ENCODE results near the gene SUFU.
A peak's percentile ranks its signal among the peaks of the same experiment; 100 is the strongest.

Gene SUFU

GRCh38 chr10:102537948-102538347, 34.2 kb downstream of the SUFU start:
- Histone ChIP-seq H3K79me2 (ENCODE audit: insufficient read depth, low read length) (peaks cover 3% of the 10 kb centered on the region; the same call in 1 of the 2 replicates), H3K9ac (ENCODE audit: low read depth, low read length) (no peak overlapping the region), H3K27me3 (ENCODE audit: insufficient read depth, low read length, poor library complexity) (no peaks in the 10 kb centered on the region), H3K27ac (ENCODE audit: low read length) (no peak overlapping the region), H3K4me1 (ENCODE audit: insufficient read depth, low read length) (no peaks in the 10 kb centered on the region), H3K36me3 (ENCODE audit: insufficient read depth, low read length) (peaks cover 10% of the 10 kb centered on the region; the same call in 1 of the 2 replicates), H2AFZ (ENCODE audit: low read depth, low read length) (no peak overlapping the region), H3K4me2 (ENCODE audit: insufficient read depth, low read length) (no peak overlapping the region), H3K9me3 (ENCODE audit: insufficient read depth, low read length, severe bottlenecking) (no peaks in the 10 kb centered on the region), H4K20me1 (ENCODE audit: insufficient read depth, low read length) (peaks cover 9% of the 10 kb centered on the region; the same call in 1 of the 2 replicates), H3K4me3 (ENCODE audit: low read depth in 1 of 2, low read length in 2 of 2) (no peak overlapping the region)
- TF ChIP-seq CTCF (IDR thresholded peaks at IDR 0.05; ENCODE audit: borderline replicate concordance, extremely low read depth, low read length, poor library complexity, severe bottlenecking) (no peak), EZH2 (IDR thresholded peaks at IDR 0.05; ENCODE audit: borderline replicate concordance, low read depth, low read length, severe bottlenecking) (no peak)
- ATAC-seq (ENCODE audit: insufficient read depth, low read depth) = no peak
- no peak for DNase-seq

- no peak overlapping the region for H3K4me2 ChIP-seq (ENCODE audit: insufficient read depth, low read length)
- peaks cover 10% of the 10 kb centered on the region; the same call in 1 of the 2 replicates for H3K36me3 ChIP-seq (ENCODE audit: insufficient read depth, low read length)
- peaks cover 3% of the 10 kb centered on the region; the same call in 1 of the 2 replicates for H3K79me2 ChIP-seq (ENCODE audit: insufficient read depth, low read length)
- no peaks in the 10 kb centered on the region for H3K4me1 ChIP-seq (ENCODE audit: insufficient read depth, low read length)
- H3K4me3 ChIP-seq (ENCODE audit: low read depth in 1 of 2, low read length in 2 of 2) = no peak overlapping the region
- no peaks in the 10 kb centered on the region for H3K9me3 ChIP-seq (ENCODE audit: insufficient read depth, low read length, severe bottlenecking)
- no peaks in the 10 kb centered on the region for H3K27me3 ChIP-seq (ENCODE audit: insufficient read depth, low read length, poor library complexity)
- H4K20me1 ChIP-seq (ENCODE audit: insufficient read depth, low read length) = peaks cover 9% of the 10 kb centered on the region; the same call in 1 of the 2 replicates
- no peak overlapping the region for H3K9ac ChIP-seq (ENCODE audit: low read depth, low read length)
- ATAC-seq (ENCODE audit: insufficient read depth, low read depth) = no peak
- DNase-seq = no peak
- TF ChIP-seq CTCF (IDR thresholded peaks at IDR 0.05; ENCODE audit: borderline replicate concordance, extremely low read depth, low read length, poor library complexity, severe bottlenecking) (no peak), EZH2 (IDR thresholded peaks at IDR 0.05; ENCODE audit: borderline replicate concordance, low read depth, low read length, severe bottlenecking) (no peak)
- H3K27ac ChIP-seq (ENCODE audit: low read length) = no peak overlapping the region
- no peak overlapping the region for H2AFZ ChIP-seq (ENCODE audit: low read depth, low read length)
Observed at GRCh38 chr10:102538811-102539210, 35.0 kb downstream of the SUFU start.

- H3K9ac ChIP-seq (ENCODE audit: low read depth, low read length) = no peak overlapping the region
- H4K20me1 ChIP-seq (ENCODE audit: insufficient read depth, low read length) = peaks cover 6% of the 10 kb centered on the region; the same call in 1 of the 2 replicates
- H2AFZ ChIP-seq (ENCODE audit: low read depth, low read length) = no peak overlapping the region
- H3K4me2 ChIP-seq (ENCODE audit: insufficient read depth, low read length) = no peak overlapping the region
- H3K79me2 ChIP-seq (ENCODE audit: insufficient read depth, low read length) = peaks cover 3% of the 10 kb centered on the region; the same call in 1 of the 2 replicates
- peak; percentile 85 for ATAC-seq (ENCODE audit: insufficient read depth, low read depth)
- no peak overlapping the region for H3K4me3 ChIP-seq (ENCODE audit: low read depth in 1 of 2, low read length in 2 of 2)
- TF ChIP-seq CTCF (IDR thresholded peaks at IDR 0.05; ENCODE audit: borderline replicate concordance, extremely low read depth, low read length, poor library complexity, severe bottlenecking) = peak; percentile 52
- no peak for TF ChIP-seq EZH2 (IDR thresholded peaks at IDR 0.05; ENCODE audit: borderline replicate concordance, low read depth, low read length, severe bottlenecking)
- H3K9me3 ChIP-seq (ENCODE audit: insufficient read depth, low read length, severe bottlenecking) = no peaks in the 10 kb centered on the region
- H3K27ac ChIP-seq (ENCODE audit: low read length) = no peak overlapping the region
- H3K36me3 ChIP-seq (ENCODE audit: insufficient read depth, low read length) = 0 out of 2 replicates have a peak, but pooled peaks cover 6% of the 10 kb centered on the region
- H3K4me1 ChIP-seq (ENCODE audit: insufficient read depth, low read length) = no peaks in the 10 kb centered on the region
- no peak for DNase-seq
- H3K27me3 ChIP-seq (ENCODE audit: insufficient read depth, low read length, poor library complexity) = no peaks in the 10 kb centered on the region
Observed at GRCh38 chr10:102540023-102540422, 36.3 kb downstream of the SUFU start.
